SK-N-SH (cell line): Measurements from ENCODE around the gene AIRE. TPM values are rescaled to one million over a fixed set of nuclear protein-coding genes. Genes with fewer than 3 reads are reported as not detected.

ENCODE experiments used
- CTCF ChIA-PET: fragments of 300-600, 350-600 bp; formaldehyde crosslinking; extraction: SDS; loops from one replicate; lab custom pipeline; 2021; lab: Yijun Ruan, JAX
- POLR2A ChIA-PET: fragments of 350-600 bp; sonication (Branson Sonifier 250); formaldehyde crosslinking; extraction: SDS; loops from one replicate; lab custom pipeline; 2020; ENCODE audit warnings: antibody characterized with exemption, inconsistent platforms; lab: Yijun Ruan, JAX
- DNase-seq: peaks from one replicate; pipeline ENCODE4 v3.0.0; 2012
- H2AFZ ChIP-seq: fragments of 200-600 bp; sonication (generic); 2 replicates; pipeline ENCODE4 v1.8.1; 2016; ENCODE audit warnings: antibody characterized with exemption, mild to moderate bottlenecking, low read depth
- H3F3A ChIP-seq: fragments of 200-600 bp; sonication (generic); replicated peaks from 2 replicates; pipeline ENCODE3; 2016; ENCODE audit warnings: antibody characterized with exemption, mild to moderate bottlenecking; ENCODE audit not compliant: insufficient read depth
- H3K27ac ChIP-seq, 2 experiments: fragments of 200-500 bp in 1 of 2; fragments of 200-600 bp in 1 of 2; sonication (Bioruptor generic) in 1 of 2; sonication (generic), shearing (Covaris generic) in 1 of 2; 2 replicates each; pipeline versions ENCODE4 v1.5.1 to v1.6.1; 2014 to 2016; ENCODE audit warnings: low read depth in 2 of 2, inconsistent platforms in 1 of 2, low read length in 1 of 2, mild to moderate bottlenecking in 1 of 2, mixed read lengths in 1 of 2
- H3K27me3 ChIP-seq: fragments of 200-600 bp; sonication (generic), shearing (Covaris generic); 2 replicates; pipeline ENCODE4 v1.6.1; 2016; ENCODE audit warnings: mixed run types; ENCODE audit not compliant: insufficient read depth
- H3K36me3 ChIP-seq, 2 experiments: fragments of 200-500 bp in 1 of 2; fragments of 200-600 bp in 1 of 2; sonication (Bioruptor generic) in 1 of 2; sonication (generic) in 1 of 2; replicated peaks in 1 of 2; 2 replicates each; pipeline versions ENCODE3 to v1.5.1; 2014 to 2016; ENCODE audit warnings: low read length in 1 of 2, mild to moderate bottlenecking in 1 of 2; ENCODE audit not compliant: insufficient read depth in 2 of 2, control insufficient read depth in 1 of 2
- H3K4me1 ChIP-seq, 2 experiments: fragments of 200-500 bp in 1 of 2; fragments of 200-600 bp in 1 of 2; sonication (Bioruptor generic) in 1 of 2; sonication (generic), shearing (Covaris generic) in 1 of 2; 2 replicates each; pipeline versions ENCODE4 v1.5.1 to v1.6.1; 2014 to 2016; ENCODE audit warnings: low read depth in 1 of 2, low read length in 1 of 2, mixed run types in 1 of 2; ENCODE audit not compliant: insufficient read depth in 2 of 2, control insufficient read depth in 1 of 2
- H3K4me2 ChIP-seq: fragments of 200-600 bp; sonication (generic), shearing (Covaris generic); 2 replicates; pipeline ENCODE4 v1.6.1; 2017; ENCODE audit warnings: mixed run types
- H3K4me3 ChIP-seq, 2 experiments: fragments of 200-500 bp in 1 of 2; fragments of 200-600 bp in 1 of 2; sonication (Bioruptor generic) in 1 of 2; sonication (generic), shearing (Covaris generic) in 1 of 2; 2 replicates each; pipeline versions ENCODE4 v1.5.1 to v1.8.1; 2014 to 2016; ENCODE audit warnings: low read depth in 2 of 2, inconsistent platforms in 1 of 2, low read length in 1 of 2, mild to moderate bottlenecking in 1 of 2, mixed read lengths in 1 of 2, moderate library complexity in 1 of 2
- H3K79me2 ChIP-seq: fragments of 200-600 bp; sonication (generic); 2 replicates; pipeline ENCODE4 v1.8.1; 2017; ENCODE audit warnings: mild to moderate bottlenecking; ENCODE audit not compliant: insufficient read depth
- H3K9ac ChIP-seq: fragments of 200-600 bp; sonication (generic); 2 replicates; pipeline ENCODE4 v1.6.1; 2017; ENCODE audit warnings: mixed run types
- H3K9me2 ChIP-seq: fragments of 200-600 bp; sonication (generic); 2 replicates; pipeline ENCODE4 v1.6.1; 2017; ENCODE audit warnings: mixed run types
- H3K9me3 ChIP-seq: fragments of 200-600 bp; sonication (generic); 2 replicates; pipeline ENCODE4 v1.6.1; 2017; ENCODE audit warnings: mixed run types, mild to moderate bottlenecking, moderate library complexity
- H4K20me1 ChIP-seq: fragments of 200-600 bp; sonication (generic); 2 replicates; pipeline ENCODE4 v1.6.1; 2017; ENCODE audit warnings: mild to moderate bottlenecking, mixed run types; ENCODE audit not compliant: insufficient read depth
- CHD2 ChIP-seq: fragments of 150-350 bp; IDR thresholded peaks from 2 replicates; pipeline ENCODE4 v1.6.1; 2018; ENCODE audit warnings: low read length; ENCODE audit not compliant: partially characterized antibody
- CTCF ChIP-seq: fragments of 200-600 bp; sonication (generic); IDR thresholded peaks from 2 replicates; pipeline ENCODE4 v1.6.1; 2017; ENCODE audit warnings: antibody characterized with exemption, mild to moderate bottlenecking, moderate library complexity
- ELF1 ChIP-seq: IDR thresholded peaks from 2 replicates; pipeline ENCODE4 v1.4.0; 2012
- EP300 ChIP-seq, 2 experiments: IDR thresholded peaks; 2 replicates each; pipeline versions ENCODE4 v1.4.0 to v1.6.1; 2012; ENCODE audit warnings: borderline replicate concordance in 1 of 2, low read depth in 1 of 2, low read length in 1 of 2
- EZH2phosphoT487 ChIP-seq: fragments of 200-600 bp; sonication (generic); IDR thresholded peaks from 2 replicates; pipeline ENCODE4 v1.6.1; 2017; ENCODE audit warnings: low read depth, mixed run types, mild to moderate bottlenecking, antibody characterized with exemption, moderate library complexity, borderline replicate concordance
- FOXJ3 ChIP-seq: sonication (generic); formaldehyde crosslinking; IDR thresholded peaks from 2 replicates; pipeline ENCODE4 v1.5.1; 2020; ENCODE audit warnings: mild to moderate bottlenecking, missing genetic modification reagents
- GABPA ChIP-seq: IDR thresholded peaks from 2 replicates; pipeline ENCODE4 v1.4.0; 2012; ENCODE audit warnings: low read depth, mild to moderate bottlenecking
- GATA2 ChIP-seq: sonication (generic); formaldehyde crosslinking; IDR thresholded peaks from 2 replicates; pipeline ENCODE4 v1.5.0; 2020; ENCODE audit warnings: mild to moderate bottlenecking, missing genetic modification reagents
- JUND ChIP-seq: IDR thresholded peaks from 2 replicates; pipeline ENCODE4 v1.4.0; 2012
- NRF1 ChIP-seq: IDR thresholded peaks from 2 replicates; pipeline ENCODE4 v1.6.1; 2012; ENCODE audit warnings: low read depth, mild to moderate bottlenecking, low read length
- POLR2AphosphoS5 ChIP-seq: IDR thresholded peaks from 2 replicates; pipeline ENCODE4 v1.6.1; 2012; ENCODE audit warnings: low read depth, low read length
- RAD21 ChIP-seq: IDR thresholded peaks from 2 replicates; pipeline ENCODE4 v1.6.1; 2012; ENCODE audit warnings: mild to moderate bottlenecking, low read length
- TAF1 ChIP-seq: IDR thresholded peaks from 2 replicates; pipeline ENCODE4 v1.6.1; 2012; ENCODE audit warnings: low read depth, mild to moderate bottlenecking, low read length, moderate library complexity, borderline replicate concordance
- USF2 ChIP-seq: fragments of 150-350 bp; IDR thresholded peaks from 2 replicates; pipeline ENCODE4 v1.6.1; 2017; ENCODE audit warnings: antibody characterized with exemption, low read length, low read depth, borderline replicate concordance
- YY1 ChIP-seq: IDR thresholded peaks from 2 replicates; pipeline ENCODE4 v1.4.0; 2012; ENCODE audit warnings: low read depth, mild to moderate bottlenecking
- WGBS: methylation state at CpG from one replicate; pipeline ENCODE4 v1.1.6; 2017; ENCODE audit warnings: low lambda C conversion rate; 5-methylcytosine and 5-hydroxymethylcytosine counted together
- polyA plus RNA-seq, 3 experiments: library from polyadenylated mRNA; depleted of rRNA; stranded (reverse); fragments of >200 nt; gene quantifications; 2 replicates each; pipeline ENCODE4 v1.2.3, GENCODE V29; 2012
- TF ChIP-seq, protein P1 (sequence below): IDR thresholded peaks from 2 replicates; pipeline ENCODE4 v1.4.0; 2012; ENCODE audit warnings: low read depth, borderline replicate concordance

AIRE gene
- polyA plus RNA-seq, 1 of the 3 experiments (the other 2 are of a cell fraction): not detected

DNA sequence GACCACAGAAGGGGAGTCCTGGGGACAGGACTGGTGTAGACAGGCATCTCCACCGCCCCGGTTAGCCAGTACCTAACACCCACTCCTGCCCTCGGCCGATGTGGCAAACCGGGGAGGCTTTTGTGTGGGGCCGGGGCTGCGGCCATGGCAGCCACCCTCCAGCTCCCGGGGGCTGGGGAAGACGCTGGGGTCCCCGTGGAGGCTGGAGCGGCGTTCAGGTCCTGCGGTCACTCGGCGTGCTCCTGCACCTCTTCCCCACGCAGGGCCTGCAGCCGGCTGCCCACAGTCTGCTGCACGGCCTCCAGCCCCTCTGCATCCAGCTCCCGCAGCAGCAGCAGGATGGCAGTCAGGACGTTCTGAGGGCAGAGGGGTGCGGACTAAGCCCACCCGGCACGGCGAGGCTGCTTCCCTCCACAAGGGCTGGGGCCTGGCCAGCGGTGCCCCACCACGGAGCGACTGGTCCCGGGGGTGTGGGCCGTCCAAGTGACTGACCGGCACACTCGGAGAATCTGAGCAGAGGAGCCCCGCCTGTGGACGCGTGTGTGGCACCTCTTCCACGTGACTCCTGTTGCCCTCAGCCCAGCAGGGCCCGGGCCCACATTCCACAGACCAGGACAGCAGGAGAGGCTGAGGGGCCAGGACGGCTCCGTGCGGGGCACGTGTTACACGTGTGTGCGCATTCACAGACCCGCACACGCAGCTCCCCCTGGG lies 44.5 kb downstream of the AIRE start:
- Histone ChIP-seq H3K4me3 (no peak overlapping the region), H3K4me2 (no peak overlapping the region), H3K36me3 (peaks cover 0 to 13% of the 10 kb centered on the region in 2 experiments), H3K9ac (no peak overlapping the region), H3K79me2 (no peaks in the 10 kb centered on the region), H3K9me2 (no peaks in the 10 kb centered on the region), H3F3A (no peaks in the 10 kb centered on the region), H3K4me1 (peaks cover 0 to 11% of the 10 kb centered on the region in 2 experiments; a peak in 1 of 4 replicates), H2AFZ (no peak overlapping the region), H3K9me3 (no peaks in the 10 kb centered on the region), H3K27me3 (no peaks in the 10 kb centered on the region), H3K27ac (no peak overlapping the region; a peak in 1 of 4 replicates), H4K20me1 (no peaks in the 10 kb centered on the region)
- no peak for DNase-seq
- WGBS: 92% methylated on average over 17 of the region's 44 CpGs
- no peak for TF ChIP-seq ELF1
- no peak for TF ChIP-seq TAF1
- POLR2A ChIA-PET: interaction anchor here (1.0 kb wide), 1 partner anchor 9 kb away, joined by 4 read pairs; no protein-coding TSS in a partner anchor
- CTCF ChIA-PET: interaction anchor here (0.8 to 2.4 kb wide), 5 partner anchors 8 to 33 kb away, joined by 3 to 6 read pairs (median 4); no protein-coding TSS in a partner anchor

GRCh38 chr21:44330698-44331097 lies 45.0 kb downstream of the AIRE start:
- no peak for DNase-seq
- no peak overlapping the region for H3K4me2 ChIP-seq
- POLR2A ChIA-PET: interaction anchor here (1.0 kb wide), 1 partner anchor 8 kb away, joined by 4 read pairs; no protein-coding TSS in a partner anchor
- H3K27ac ChIP-seq: no peak overlapping the region
- no peak overlapping the region for H3K4me3 ChIP-seq
- H3K4me1 ChIP-seq: peaks cover 0 to 11% of the 10 kb centered on the region in 2 experiments; a peak in 1 of 4 replicates
- WGBS: 96% methylated on average over 10 of the region's 18 CpGs
- H4K20me1 ChIP-seq: no peaks in the 10 kb centered on the region
- no peaks in the 10 kb centered on the region for H3K9me3 ChIP-seq
- peaks cover 0 to 17% of the 10 kb centered on the region in 2 experiments for H3K36me3 ChIP-seq
- no peak overlapping the region for H2AFZ ChIP-seq
- no peaks in the 10 kb centered on the region for H3K27me3 ChIP-seq
- no peaks in the 10 kb centered on the region for H3K79me2 ChIP-seq
- no peaks in the 10 kb centered on the region for H3K9me2 ChIP-seq
- no peaks in the 10 kb centered on the region for H3F3A ChIP-seq
- CTCF ChIA-PET: interaction anchor here (0.8 to 2.4 kb wide), 2 partner anchors 26 to 33 kb away, joined by 3 to 6 read pairs; no protein-coding TSS in a partner anchor
- TF ChIP-seq POLR2AphosphoS5 (no peak), GATA2 (CRISPR knock-in tag) (no peak), USF2 (no peak), RAD21 (no peak), FOXJ3 (CRISPR knock-in tag) (no peak), JUND (no peak), CTCF (no peak), GABPA (no peak), EP300 (IDR thresholded peaks at IDR 0.05; ENCODE audit: borderline replicate concordance in 1 of 2, low read depth in 1 of 2, low read length in 1 of 2) (no peak), NRF1 (no peak), YY1 (no peak), CHD2 (no peak), EZH2phosphoT487 (no peak)
- TF ChIP-seq, protein P1, sequence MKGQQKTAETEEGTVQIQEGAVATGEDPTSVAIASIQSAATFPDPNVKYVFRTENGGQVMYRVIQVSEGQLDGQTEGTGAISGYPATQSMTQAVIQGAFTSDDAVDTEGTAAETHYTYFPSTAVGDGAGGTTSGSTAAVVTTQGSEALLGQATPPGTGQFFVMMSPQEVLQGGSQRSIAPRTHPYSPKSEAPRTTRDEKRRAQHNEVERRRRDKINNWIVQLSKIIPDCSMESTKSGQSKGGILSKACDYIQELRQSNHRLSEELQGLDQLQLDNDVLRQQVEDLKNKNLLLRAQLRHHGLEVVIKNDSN: no peak
- no peak overlapping the region for H3K9ac ChIP-seq
